Tibial nerve (tissue), 4 donors: ENCODE measurements around the gene UQCRFS1. TPM values are rescaled to one million over a fixed set of nuclear protein-coding genes. Genes with fewer than 3 reads are reported as not detected.

Experiments used
- DNase-seq, 2 donors: peaks; one replicate each; pipeline ENCODE4 v3.0.0-alpha.2; 2019; ENCODE audit warnings: low spot score in 2 of 2
- H3K27ac ChIP-seq, 4 donors: fragments of 200-600 bp; sonication (generic) in 3 of 4; one replicate each; pipeline ENCODE4 v1.5.1; 2017 to 2019; ENCODE audit warnings: mild to moderate bottlenecking in 1 of 4
- H3K27me3 ChIP-seq, 2 donors: fragments of 200-600 bp; sonication (generic) in 1 of 2; one replicate each; pipeline versions ENCODE4 v1.5.1 to v1.6.0; 2017 to 2019
- H3K36me3 ChIP-seq, 3 donors: fragments of 200-600 bp; sonication (generic); one replicate each; pipeline ENCODE4 v1.5.1; 2018 to 2019
- H3K4me1 ChIP-seq, 4 donors: fragments of 200-600 bp; sonication (generic) in 3 of 4; one replicate each; pipeline ENCODE4 v1.5.1; 2017 to 2019
- H3K4me3 ChIP-seq, 4 donors: fragments of 200-600 bp; sonication (generic) in 3 of 4; one replicate each; pipeline ENCODE4 v1.5.1; 2017 to 2019; ENCODE audit warnings: mild to moderate bottlenecking in 1 of 4, moderate library complexity in 1 of 4
- H3K9me3 ChIP-seq, 4 donors: fragments of 200-600 bp; sonication (generic) in 3 of 4; one replicate each; pipeline ENCODE4 v1.5.1; 2017 to 2019
- EP300 ChIP-seq, 2 donors: sonication (generic); formaldehyde crosslinking; IDR thresholded peaks; one replicate each; pipeline ENCODE4 v1.6.1; 2017; ENCODE audit warnings: antibody characterized with exemption in 2 of 2, mild to moderate bottlenecking in 1 of 2
- POLR2A ChIP-seq, 2 donors: fragments of 450-650 bp; IDR thresholded peaks; one replicate each; pipeline ENCODE4 v1.6.1; 2017; ENCODE audit warnings: antibody characterized with exemption in 2 of 2, mild to moderate bottlenecking in 2 of 2, moderate library complexity in 2 of 2
- WGBS, 2 donors: methylation state at CpG; one replicate each; pipeline ENCODE4 v1.1.5; 2018; 5-methylcytosine and 5-hydroxymethylcytosine counted together
- small RNA-seq: library from RNA; depleted of rRNA; stranded (forward); fragments of <200 nt; gene quantifications from one replicate; pipeline ENCODE3, GENCODE V24; 2016
- total RNA-seq, 4 donors: library from RNA; depleted of rRNA; stranded (reverse); fragments of >200 nt; gene quantifications; one replicate each; pipeline ENCODE4 v1.1.0, GENCODE V29; 2016
- TF ChIP-seq, protein P1 (sequence below), 5 experiments: fragments of 200-600 bp in 3 of 5; fragments of 450-650 bp in 2 of 5; sonication (generic) in 3 of 5; IDR thresholded peaks; one replicate each; pipeline ENCODE4 v1.5.1; 2016 to 2019; ENCODE audit warnings: antibody characterized with exemption in 5 of 5, mild to moderate bottlenecking in 3 of 5, moderate library complexity in 2 of 5

Gene UQCRFS1
- total RNA-seq, 4 donors from 2014 or later, result 14.1 to 20.1 (median 16.7) TPM

- DNase-seq, result no peak
- 30 to 33% methylated on average over 3 of the region's 3 CpGs for whole genome bisulfite sequencing, 2 donors
- Histone ChIP-seq H3K36me3 (no peaks in the 10 kb centered on the region), H3K4me1 (no peaks in the 10 kb centered on the region), H3K27ac (no peak overlapping the region), H3K9me3 (peaks cover 0 to 8% (median 3%) of the 10 kb centered on the region in 4 donors), H3K4me3 (no peak overlapping the region), H3K27me3 (no peaks in the 10 kb centered on the region)
- no peak for TF ChIP-seq POLR2A (IDR thresholded peaks at IDR 0.05)
- TF ChIP-seq EP300 (IDR thresholded peaks at IDR 0.05), result no peak
- TF ChIP-seq, protein P1, sequence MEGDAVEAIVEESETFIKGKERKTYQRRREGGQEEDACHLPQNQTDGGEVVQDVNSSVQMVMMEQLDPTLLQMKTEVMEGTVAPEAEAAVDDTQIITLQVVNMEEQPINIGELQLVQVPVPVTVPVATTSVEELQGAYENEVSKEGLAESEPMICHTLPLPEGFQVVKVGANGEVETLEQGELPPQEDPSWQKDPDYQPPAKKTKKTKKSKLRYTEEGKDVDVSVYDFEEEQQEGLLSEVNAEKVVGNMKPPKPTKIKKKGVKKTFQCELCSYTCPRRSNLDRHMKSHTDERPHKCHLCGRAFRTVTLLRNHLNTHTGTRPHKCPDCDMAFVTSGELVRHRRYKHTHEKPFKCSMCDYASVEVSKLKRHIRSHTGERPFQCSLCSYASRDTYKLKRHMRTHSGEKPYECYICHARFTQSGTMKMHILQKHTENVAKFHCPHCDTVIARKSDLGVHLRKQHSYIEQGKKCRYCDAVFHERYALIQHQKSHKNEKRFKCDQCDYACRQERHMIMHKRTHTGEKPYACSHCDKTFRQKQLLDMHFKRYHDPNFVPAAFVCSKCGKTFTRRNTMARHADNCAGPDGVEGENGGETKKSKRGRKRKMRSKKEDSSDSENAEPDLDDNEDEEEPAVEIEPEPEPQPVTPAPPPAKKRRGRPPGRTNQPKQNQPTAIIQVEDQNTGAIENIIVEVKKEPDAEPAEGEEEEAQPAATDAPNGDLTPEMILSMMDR (IDR thresholded peaks at IDR 0.05), result no peak
Observed at GRCh38 chr19:29162694-29163093, 50.3 kb downstream of the UQCRFS1 start.

- no peak for DNase-seq
- H3K36me3 ChIP-seq, result no peaks in the 10 kb centered on the region
- no peak overlapping the region for H3K4me3 ChIP-seq
- TF ChIP-seq, protein P1 (IDR thresholded peaks at IDR 0.05), result no peak
- TF ChIP-seq EP300 (IDR thresholded peaks at IDR 0.05), result no peak
- TF ChIP-seq POLR2A (IDR thresholded peaks at IDR 0.05), result no peak
- WGBS, 2 donors, result 83 to 89% methylated on average over 2 of the region's 2 CpGs
- H3K27ac ChIP-seq, result no peak overlapping the region
- H3K4me1 ChIP-seq, result no peaks in the 10 kb centered on the region
- H3K27me3 ChIP-seq, result no peaks in the 10 kb centered on the region
- H3K9me3 ChIP-seq, result peaks cover 0 to 66% (median 3%) of the 10 kb centered on the region in 4 donors
Observed at GRCh38 chr19:29155683-29156082, 57.3 kb downstream of the UQCRFS1 start.

Small RNA genes within 50 kb of the gene (small RNA-seq; reads per million reads assigned to genes)
- not detected for gene RN7SL340P
